B cell (primary cell): ENCODE data around the gene FAM107B. TPM values are rescaled to one million over a fixed set of nuclear protein-coding genes. Genes with fewer than 3 reads are reported as not detected.

ENCODE experiments used
- ATAC-seq: fragments of 200-7000 bp; cut with Tn5 transposase; one replicate; pipeline ENCODE4 v1.10.0; 2021; ENCODE audit warnings: low read depth, mild to moderate bottlenecking, moderate number of reproducible peaks, moderate library complexity
- CTCF ChIA-PET: fragments of 350-600 bp; sonication (Branson Sonifier 250); formaldehyde crosslinking; loops from one replicate; lab custom pipeline; 2021; ENCODE audit warnings: antibody characterized with exemption, inconsistent platforms; lab: Charles Lee
- POLR2A ChIA-PET: fragments of 350-600 bp; sonication (Branson Sonifier 250); formaldehyde crosslinking; loops from one replicate; lab custom pipeline; 2021; ENCODE audit warnings: antibody characterized with exemption; lab: Charles Lee
- DNase-seq: peaks from one replicate; pipeline ENCODE4 v3.0.0; 2013
- H2AFZ ChIP-seq: 2 replicates; pipeline ENCODE4 v1.6.1; 2012; ENCODE audit warnings: mild to moderate bottlenecking, low read depth, low read length; ENCODE audit not compliant: insufficient read depth, poor library complexity, severe bottlenecking
- H3K27ac ChIP-seq, 2 donors: 1 replicate in 1 of 2; 2 replicates in 1 of 2; pipeline ENCODE4 v1.5.1; 2012 to 2013; ENCODE audit warnings: low read length in 2 of 2, mild to moderate bottlenecking in 2 of 2, moderate library complexity in 1 of 2
- H3K27me3 ChIP-seq, 4 experiments: fragments of 200-600 bp in 1 of 4; sonication (generic) in 1 of 4; replicated peaks in 1 of 4; 1 replicate in 2 of 4; 2 replicates in 2 of 4; pipeline versions ENCODE4 v1.6.1 to v1.7.0; 2013 to 2016; ENCODE audit warnings: low read length in 3 of 4, mild to moderate bottlenecking in 2 of 4, mixed read lengths in 1 of 4, moderate library complexity in 1 of 4; ENCODE audit not compliant: insufficient read depth in 4 of 4, control insufficient read depth in 3 of 4; ENCODE audit errors: control extremely low read depth in 1 of 4
- H3K36me3 ChIP-seq, 2 experiments: replicated peaks in 1 of 2; 1 replicate in 1 of 2; 2 replicates in 1 of 2; pipeline versions ENCODE4 v1.6.1 to v1.7.1; 2013; ENCODE audit warnings: low read length in 1 of 2; ENCODE audit not compliant: insufficient read depth in 2 of 2, control insufficient read depth in 1 of 2; ENCODE audit errors: control extremely low read depth in 1 of 2, extremely low read depth in 1 of 2
- H3K4me1 ChIP-seq, 2 donors: fragments of 200-600 bp in 1 of 2; sonication (generic) in 1 of 2; 1 replicate in 1 of 2; 2 replicates in 1 of 2; pipeline versions ENCODE4 v1.5.1 to v1.6.1; 2013 to 2017; ENCODE audit warnings: low read length in 2 of 2; ENCODE audit not compliant: control insufficient read depth in 2 of 2, insufficient read depth in 2 of 2
- H3K4me2 ChIP-seq: replicated peaks from 2 replicates; pipeline ENCODE3; 2012; ENCODE audit warnings: mild to moderate bottlenecking, low read depth, low read length; ENCODE audit not compliant: poor library complexity, severe bottlenecking
- H3K4me3 ChIP-seq, 5 experiments: fragments of 200-600 bp in 1 of 5; sonication (generic) in 1 of 5; 1 replicate in 3 of 5; 2 replicates in 2 of 5; pipeline versions ENCODE4 v1.5.1 to v1.7.0; 2011 to 2016; ENCODE audit warnings: low read length in 4 of 5, mild to moderate bottlenecking in 4 of 5, low read depth in 2 of 5, control low read depth in 1 of 5, moderate library complexity in 1 of 5; ENCODE audit not compliant: insufficient read depth in 1 of 5; ENCODE audit errors: control extremely low read depth in 1 of 5, extremely low read depth in 1 of 5
- H3K79me2 ChIP-seq: fragments of 200-600 bp; sonication (generic); one replicate; pipeline ENCODE4 v1.6.0; 2016; ENCODE audit warnings: low read length; ENCODE audit not compliant: control insufficient read depth, insufficient read depth
- H3K9ac ChIP-seq: fragments of 200-600 bp; sonication (generic); 2 replicates; pipeline ENCODE4 v1.6.1; 2017; ENCODE audit warnings: mild to moderate bottlenecking, low read length, moderate library complexity
- H3K9me3 ChIP-seq, 3 donors: one replicate each; pipeline versions ENCODE4 v1.6.1 to v1.7.1; 2013; ENCODE audit warnings: low read length in 2 of 3; ENCODE audit not compliant: control insufficient read depth in 2 of 3, insufficient read depth in 1 of 3; ENCODE audit errors: control extremely low read depth in 1 of 3
- H4K20me1 ChIP-seq: 2 replicates; pipeline ENCODE4 v1.6.0; 2012; ENCODE audit warnings: mild to moderate bottlenecking, low read length; ENCODE audit not compliant: insufficient read depth, control insufficient read depth, poor library complexity, severe bottlenecking
- H3K27ac Mint-ChIP-seq: one replicate; pipeline ENCODE4 v1.8.0; 2021; ENCODE audit warnings: mixed read lengths
- H3K27me3 Mint-ChIP-seq: one replicate; pipeline ENCODE4 v1.8.0; 2021; ENCODE audit warnings: mixed read lengths
- H3K4me1 Mint-ChIP-seq: one replicate; pipeline ENCODE4 v1.8.0; 2021; ENCODE audit warnings: mixed read lengths
- H3K4me3 Mint-ChIP-seq: one replicate; pipeline ENCODE4 v1.8.0; 2021; ENCODE audit warnings: mixed read lengths
- H3K9me3 Mint-ChIP-seq: one replicate; pipeline ENCODE4 v1.8.0; 2022; ENCODE audit warnings: mixed read lengths; ENCODE audit not compliant: insufficient read depth
- EZH2 ChIP-seq: IDR thresholded peaks from 2 replicates; pipeline ENCODE4 v1.6.1; 2012; ENCODE audit warnings: borderline replicate concordance, low read depth, mild to moderate bottlenecking, moderate library complexity, low read length; ENCODE audit not compliant: insufficient read depth, poor library complexity, severe bottlenecking
- WGBS: methylation state at CpG from one replicate; pipeline ENCODE4 v1.1.5; 2013; ENCODE audit warnings: missing lambda C conversion rate; ENCODE audit not compliant: insufficient coverage; 5-methylcytosine and 5-hydroxymethylcytosine counted together
- intact Hi-C: fragments of 100-400 bp; cut with micrococcal nuclease; formaldehyde crosslinking; loops from one replicate; pipeline ENCODE4 v1.10.0; 2022
- polyA plus RNA-seq: library from polyadenylated mRNA; depleted of rRNA; stranded (reverse); fragments of >200 nt; gene quantifications from 2 replicates; pipeline ENCODE4 v1.2.3, GENCODE V29; 2012
- total RNA-seq, 2 donors: library from RNA; stranded (reverse); fragments of 120-200 nt in 1 of 2; gene quantifications; 1 replicate in 1 of 2; 2 replicates in 1 of 2; pipeline versions ENCODE4 v1.2.3 to v1.2.4, GENCODE V29; 2013 to 2022
- TF ChIP-seq, protein P1 (sequence below): fragments of 200-600 bp; IDR thresholded peaks from one replicate; pipeline ENCODE4 v1.8.0; 2022; ENCODE audit warnings: antibody characterized with exemption, mild to moderate bottlenecking

The FAM107B gene
- total and polyA plus RNA-seq, 2 donors (not counting 1 experiment from before 2014, with no cell fraction given), result 31.9 to 318 TPM

DNA sequence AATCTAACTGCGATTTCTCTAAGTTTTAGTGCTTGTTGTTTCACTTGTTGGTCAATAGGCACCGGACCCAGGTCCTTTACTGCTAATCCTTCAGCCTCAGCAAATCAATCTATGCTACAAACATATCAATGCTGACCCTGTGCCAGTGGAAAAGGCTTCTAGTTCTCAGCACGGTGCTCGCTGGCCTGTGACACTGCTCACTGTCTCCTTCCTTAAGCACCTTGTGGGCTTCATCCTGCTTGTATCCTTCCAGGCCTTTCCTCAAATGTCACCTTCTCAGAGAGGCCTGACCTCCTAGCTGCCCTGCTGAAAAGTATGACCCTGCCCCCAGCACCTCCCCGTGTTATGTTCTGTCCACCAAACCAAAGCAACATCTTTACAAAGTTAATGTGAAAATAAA lies 242.7 kb downstream of the FAM107B start:
- no peak for ATAC-seq
- Histone ChIP-seq H3K27ac (no peak overlapping the region), H4K20me1 (peaks cover 98% of the 10 kb centered on the region), H3K27me3 (no peaks in the 10 kb centered on the region), H3K4me2 (no peak overlapping the region), H3K9ac (no peak overlapping the region), H3K9me3 (peaks cover 0 to 1% (median 0%) of the 10 kb centered on the region in 3 donors), H3K4me1 (peaks cover 0 to 6% of the 10 kb centered on the region in 2 donors), H3K36me3 (peaks cover 16 to 75% of the 10 kb centered on the region in 2 experiments), H3K79me2 (peaks cover 99% of the 10 kb centered on the region), H3K4me3 (no peak overlapping the region), H2AFZ (no peak overlapping the region)
- ChIA-PET CTCF (no interaction called here), POLR2A (no interaction called here)
- no peak for TF ChIP-seq EZH2
- TF ChIP-seq, protein P1, sequence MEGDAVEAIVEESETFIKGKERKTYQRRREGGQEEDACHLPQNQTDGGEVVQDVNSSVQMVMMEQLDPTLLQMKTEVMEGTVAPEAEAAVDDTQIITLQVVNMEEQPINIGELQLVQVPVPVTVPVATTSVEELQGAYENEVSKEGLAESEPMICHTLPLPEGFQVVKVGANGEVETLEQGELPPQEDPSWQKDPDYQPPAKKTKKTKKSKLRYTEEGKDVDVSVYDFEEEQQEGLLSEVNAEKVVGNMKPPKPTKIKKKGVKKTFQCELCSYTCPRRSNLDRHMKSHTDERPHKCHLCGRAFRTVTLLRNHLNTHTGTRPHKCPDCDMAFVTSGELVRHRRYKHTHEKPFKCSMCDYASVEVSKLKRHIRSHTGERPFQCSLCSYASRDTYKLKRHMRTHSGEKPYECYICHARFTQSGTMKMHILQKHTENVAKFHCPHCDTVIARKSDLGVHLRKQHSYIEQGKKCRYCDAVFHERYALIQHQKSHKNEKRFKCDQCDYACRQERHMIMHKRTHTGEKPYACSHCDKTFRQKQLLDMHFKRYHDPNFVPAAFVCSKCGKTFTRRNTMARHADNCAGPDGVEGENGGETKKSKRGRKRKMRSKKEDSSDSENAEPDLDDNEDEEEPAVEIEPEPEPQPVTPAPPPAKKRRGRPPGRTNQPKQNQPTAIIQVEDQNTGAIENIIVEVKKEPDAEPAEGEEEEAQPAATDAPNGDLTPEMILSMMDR, result no peak
- DNase-seq, result no peak
- Mint-ChIP-seq H3K27ac (no peak overlapping the region), H3K4me1 (peaks cover 40% of the 10 kb centered on the region), H3K4me3 (no peak overlapping the region), H3K9me3 (no peaks in the 10 kb centered on the region), H3K27me3 (no peaks in the 10 kb centered on the region)
- intact Hi-C loops, result no loop called here
- 98% methylated on average over 4 of the region's 5 CpGs for WGBS

DNA sequence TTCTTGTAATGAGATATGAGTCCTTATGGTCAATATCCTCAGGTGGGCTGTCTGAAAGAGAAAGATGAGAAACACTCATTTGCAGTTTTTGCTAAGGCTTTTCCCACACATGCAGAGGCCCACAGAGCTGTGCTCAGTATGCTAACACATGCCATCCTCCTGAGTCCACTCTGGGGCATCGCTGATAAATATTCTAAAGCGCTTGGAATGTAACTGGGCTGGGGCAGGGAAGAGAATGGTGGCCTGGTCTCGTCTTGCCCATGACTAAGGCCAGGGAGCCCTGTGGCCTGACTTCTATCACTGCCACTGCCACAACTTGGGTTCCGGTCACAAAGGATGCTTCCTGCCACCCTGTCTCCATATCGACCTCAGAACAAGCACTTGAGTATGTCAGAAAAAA lies 244.2 kb downstream of the FAM107B start:
- no peaks in the 10 kb centered on the region for H3K9me3 Mint-ChIP-seq
- H3K27ac Mint-ChIP-seq, result peak overlapping the region; percentile 37
- no peaks in the 10 kb centered on the region for H3K27me3 Mint-ChIP-seq
- 71% methylated on average over 5 of the region's 5 CpGs for WGBS
- H3K4me1 Mint-ChIP-seq, result peaks cover 38% of the 10 kb centered on the region
- CTCF ChIA-PET, result no interaction called here
- ATAC-seq, result no peak
- intact Hi-C loops, result no loop called here
- TF ChIP-seq, protein P1, result no peak
- no peak for TF ChIP-seq EZH2
- Histone ChIP-seq H3K9me3 (peaks cover 0 to 1% (median 0%) of the 10 kb centered on the region in 3 donors), H3K4me1 (peaks cover 0 to 5% of the 10 kb centered on the region in 2 donors), H3K79me2 (peaks cover 96% of the 10 kb centered on the region), H3K9ac (no peak overlapping the region), H3K27ac (no peak overlapping the region), H2AFZ (no peak overlapping the region), H4K20me1 (peaks cover 95% of the 10 kb centered on the region), H3K36me3 (peaks cover 19 to 70% of the 10 kb centered on the region in 2 experiments), H3K27me3 (no peaks in the 10 kb centered on the region), H3K4me3 (no peak overlapping the region), H3K4me2 (no peak overlapping the region)
- POLR2A ChIA-PET, result no interaction called here
- no peak overlapping the region for H3K4me3 Mint-ChIP-seq
- DNase-seq, result no peak
